Fibroblast of lung (primary cell): Measurements from ENCODE around the gene PGM1.

Experiments
- EZH2 ChIP-seq: IDR thresholded peaks from 2 replicates; pipeline ENCODE4 v1.5.1; 2012; ENCODE audit warnings: low read length, control low read depth, mild to moderate bottlenecking; ENCODE audit errors: missing control alignments
- TF ChIP-seq, protein P1 (sequence below), 2 donors: IDR thresholded peaks in 1 of 2; conservative IDR thresholded peaks in 1 of 2; 1 replicate in 1 of 2; 2 replicates in 1 of 2; pipeline ENCODE4 v1.5.1; 2011 to 2012; ENCODE audit warnings: low read length in 2 of 2, control low read depth in 1 of 2, inconsistent platforms in 1 of 2, low read depth in 1 of 2, mild to moderate bottlenecking in 1 of 2

DNA sequence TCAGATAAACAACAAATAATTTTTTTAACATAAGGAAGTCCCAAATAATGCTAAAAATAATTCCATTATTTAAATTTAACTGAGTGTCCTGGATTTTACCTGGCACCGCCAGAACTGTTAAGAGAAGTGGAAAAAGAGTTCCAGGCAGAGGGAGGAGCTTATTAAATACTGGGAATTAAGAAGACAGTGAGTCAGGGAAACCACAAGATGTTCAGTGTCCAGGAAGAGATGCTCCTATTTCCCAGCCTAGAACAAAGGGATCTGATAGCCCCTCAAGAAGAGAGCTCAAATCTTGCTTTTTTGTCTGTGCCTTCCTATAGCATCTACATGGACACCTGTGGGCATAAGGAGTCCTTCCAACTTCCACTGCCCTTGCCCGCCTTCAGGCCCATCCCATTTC lies 85.9 kb downstream of the PGM1 start:
- TF ChIP-seq, protein P1, sequence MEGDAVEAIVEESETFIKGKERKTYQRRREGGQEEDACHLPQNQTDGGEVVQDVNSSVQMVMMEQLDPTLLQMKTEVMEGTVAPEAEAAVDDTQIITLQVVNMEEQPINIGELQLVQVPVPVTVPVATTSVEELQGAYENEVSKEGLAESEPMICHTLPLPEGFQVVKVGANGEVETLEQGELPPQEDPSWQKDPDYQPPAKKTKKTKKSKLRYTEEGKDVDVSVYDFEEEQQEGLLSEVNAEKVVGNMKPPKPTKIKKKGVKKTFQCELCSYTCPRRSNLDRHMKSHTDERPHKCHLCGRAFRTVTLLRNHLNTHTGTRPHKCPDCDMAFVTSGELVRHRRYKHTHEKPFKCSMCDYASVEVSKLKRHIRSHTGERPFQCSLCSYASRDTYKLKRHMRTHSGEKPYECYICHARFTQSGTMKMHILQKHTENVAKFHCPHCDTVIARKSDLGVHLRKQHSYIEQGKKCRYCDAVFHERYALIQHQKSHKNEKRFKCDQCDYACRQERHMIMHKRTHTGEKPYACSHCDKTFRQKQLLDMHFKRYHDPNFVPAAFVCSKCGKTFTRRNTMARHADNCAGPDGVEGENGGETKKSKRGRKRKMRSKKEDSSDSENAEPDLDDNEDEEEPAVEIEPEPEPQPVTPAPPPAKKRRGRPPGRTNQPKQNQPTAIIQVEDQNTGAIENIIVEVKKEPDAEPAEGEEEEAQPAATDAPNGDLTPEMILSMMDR (conservative IDR thresholded peaks at IDR 0.05 in 1 of 2, IDR thresholded peaks at IDR 0.05 in 1 of 2; ENCODE audit: low read depth in 1 of 2, low read length in 2 of 2) = no peak
- no peak for TF ChIP-seq EZH2
